RWPE2 (cell line): Measurements from ENCODE around the gene CTTN.

ENCODE experiments used
- ATAC-seq: fragments of 200-7000 bp; cut with Tn5 transposase; 3 replicates; pipeline ENCODE4 v1.9.1; 2021; ENCODE audit warnings: low read depth
- DNase-seq: peaks from one replicate; pipeline ENCODE4 v3.0.0-alpha.2; 2020; ENCODE audit warnings: low spot score
- H3K27ac ChIP-seq: fragments of 450-650 bp; 2 replicates; pipeline ENCODE4 v1.5.1; 2017; ENCODE audit warnings: mild to moderate bottlenecking; ENCODE audit not compliant: poor library complexity, severe bottlenecking
- H3K27me3 ChIP-seq: fragments of 250-450 bp; sonication (Bioruptor Pico); 2 replicates; pipeline ENCODE4 v1.5.1; 2021; ENCODE audit warnings: mild to moderate bottlenecking, moderate library complexity; ENCODE audit not compliant: insufficient read depth, poor library complexity, severe bottlenecking
- H3K36me3 ChIP-seq: fragments of 250-450 bp; sonication (Bioruptor Pico); 2 replicates; pipeline ENCODE4 v1.5.1; 2020; ENCODE audit warnings: low read depth, mild to moderate bottlenecking, moderate library complexity
- H3K4me1 ChIP-seq: fragments of 250-450 bp; sonication (Bioruptor Pico); 2 replicates; pipeline ENCODE4 v1.5.1; 2021; ENCODE audit warnings: mild to moderate bottlenecking, moderate library complexity; ENCODE audit not compliant: insufficient read depth, poor library complexity, severe bottlenecking
- H3K4me3 ChIP-seq: fragments of 250-450 bp; sonication (Bioruptor Pico); 2 replicates; pipeline ENCODE4 v1.5.1; 2021; ENCODE audit warnings: mild to moderate bottlenecking, moderate library complexity; ENCODE audit not compliant: severe bottlenecking
- H3K9me3 ChIP-seq: fragments of 250-450 bp; sonication (Bioruptor Pico); 2 replicates; pipeline ENCODE4 v1.5.1; 2021; ENCODE audit warnings: mild to moderate bottlenecking, moderate library complexity; ENCODE audit not compliant: severe bottlenecking
- TF ChIP-seq, protein P1 (sequence below): fragments of 450-650 bp; IDR thresholded peaks from one replicate; pipeline ENCODE4 v1.5.1; 2017; ENCODE audit warnings: mild to moderate bottlenecking, moderate library complexity; ENCODE audit not compliant: poor library complexity, severe bottlenecking

Gene CTTN

DNA sequence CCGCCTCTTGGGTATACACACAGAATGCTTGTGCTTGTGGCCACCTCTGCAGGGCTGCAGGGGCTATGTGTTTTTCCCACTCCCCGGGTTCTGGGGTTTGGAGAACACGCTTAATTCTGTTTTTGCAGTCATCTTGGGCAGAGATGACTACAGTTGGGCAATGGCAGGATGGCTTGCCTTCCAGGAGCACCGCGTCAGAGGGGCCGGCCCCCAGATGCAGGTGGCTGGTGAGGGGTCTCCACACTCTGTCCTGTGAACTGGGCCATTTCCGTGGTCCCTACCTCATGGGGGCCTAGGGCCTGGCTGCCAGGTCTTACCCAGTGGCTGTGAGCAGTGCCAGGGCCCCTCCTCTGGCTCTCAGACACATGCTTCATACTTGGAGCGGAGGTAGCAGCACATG lies 68.3 kb downstream of the CTTN start:
- TF ChIP-seq, protein P1, sequence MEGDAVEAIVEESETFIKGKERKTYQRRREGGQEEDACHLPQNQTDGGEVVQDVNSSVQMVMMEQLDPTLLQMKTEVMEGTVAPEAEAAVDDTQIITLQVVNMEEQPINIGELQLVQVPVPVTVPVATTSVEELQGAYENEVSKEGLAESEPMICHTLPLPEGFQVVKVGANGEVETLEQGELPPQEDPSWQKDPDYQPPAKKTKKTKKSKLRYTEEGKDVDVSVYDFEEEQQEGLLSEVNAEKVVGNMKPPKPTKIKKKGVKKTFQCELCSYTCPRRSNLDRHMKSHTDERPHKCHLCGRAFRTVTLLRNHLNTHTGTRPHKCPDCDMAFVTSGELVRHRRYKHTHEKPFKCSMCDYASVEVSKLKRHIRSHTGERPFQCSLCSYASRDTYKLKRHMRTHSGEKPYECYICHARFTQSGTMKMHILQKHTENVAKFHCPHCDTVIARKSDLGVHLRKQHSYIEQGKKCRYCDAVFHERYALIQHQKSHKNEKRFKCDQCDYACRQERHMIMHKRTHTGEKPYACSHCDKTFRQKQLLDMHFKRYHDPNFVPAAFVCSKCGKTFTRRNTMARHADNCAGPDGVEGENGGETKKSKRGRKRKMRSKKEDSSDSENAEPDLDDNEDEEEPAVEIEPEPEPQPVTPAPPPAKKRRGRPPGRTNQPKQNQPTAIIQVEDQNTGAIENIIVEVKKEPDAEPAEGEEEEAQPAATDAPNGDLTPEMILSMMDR: no peak
- no peak for ATAC-seq
- Histone ChIP-seq H3K27me3 (no peaks in the 10 kb centered on the region), H3K4me3 (no peak overlapping the region), H3K4me1 (no peaks in the 10 kb centered on the region), H3K36me3 (no peaks in the 10 kb centered on the region), H3K27ac (no peak overlapping the region), H3K9me3 (no peaks in the 10 kb centered on the region)
- no peak for DNase-seq

DNA sequence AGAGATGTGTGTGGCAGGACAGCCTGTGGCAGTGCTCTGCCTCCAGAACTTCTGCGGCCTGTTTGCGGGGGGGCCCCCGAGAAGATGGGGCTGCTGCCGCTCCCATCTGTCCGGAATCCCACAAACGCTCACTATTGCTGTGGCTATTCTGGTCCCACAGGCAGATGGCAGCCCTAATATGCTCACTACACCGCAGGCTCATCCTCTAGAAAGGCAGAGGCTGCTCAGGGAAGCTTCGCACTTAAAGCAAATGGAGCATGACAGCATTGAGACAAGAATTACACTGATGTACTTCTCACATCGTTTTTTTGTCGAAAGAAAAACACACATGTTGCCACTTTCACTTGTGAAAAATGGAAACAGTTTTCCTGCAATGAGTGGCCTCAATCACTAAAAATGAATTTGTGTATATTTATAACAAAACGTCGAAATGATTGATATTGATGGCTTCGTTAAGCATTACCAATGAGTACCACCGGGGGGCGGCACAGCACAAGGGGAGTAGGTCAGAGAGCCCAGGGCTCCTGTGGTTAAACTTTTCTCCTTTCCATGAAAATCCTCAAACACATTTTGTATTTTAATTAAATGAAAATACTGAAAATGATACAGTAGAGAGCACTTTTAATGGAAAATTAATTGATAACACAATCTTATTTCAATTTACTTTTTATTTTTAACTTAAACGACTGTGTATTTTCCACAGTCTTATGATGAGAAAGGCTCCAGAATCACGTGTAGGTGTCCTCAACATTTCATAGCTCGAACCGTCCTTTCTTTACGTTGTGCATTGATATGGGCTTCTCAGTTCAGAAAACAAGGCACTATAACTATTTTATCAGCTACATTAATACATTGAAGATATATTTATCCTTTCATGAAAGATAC lies 69.1 kb downstream of the CTTN start:
- DNase-seq: no peak
- TF ChIP-seq, protein P1: peak; percentile 94
- ATAC-seq: no peak; the same call in 2 of the 3 replicates
- Histone ChIP-seq H3K4me1 (no peaks in the 10 kb centered on the region), H3K9me3 (no peaks in the 10 kb centered on the region), H3K27me3 (no peaks in the 10 kb centered on the region), H3K4me3 (no peak overlapping the region), H3K36me3 (no peaks in the 10 kb centered on the region), H3K27ac (no peak overlapping the region)

DNA sequence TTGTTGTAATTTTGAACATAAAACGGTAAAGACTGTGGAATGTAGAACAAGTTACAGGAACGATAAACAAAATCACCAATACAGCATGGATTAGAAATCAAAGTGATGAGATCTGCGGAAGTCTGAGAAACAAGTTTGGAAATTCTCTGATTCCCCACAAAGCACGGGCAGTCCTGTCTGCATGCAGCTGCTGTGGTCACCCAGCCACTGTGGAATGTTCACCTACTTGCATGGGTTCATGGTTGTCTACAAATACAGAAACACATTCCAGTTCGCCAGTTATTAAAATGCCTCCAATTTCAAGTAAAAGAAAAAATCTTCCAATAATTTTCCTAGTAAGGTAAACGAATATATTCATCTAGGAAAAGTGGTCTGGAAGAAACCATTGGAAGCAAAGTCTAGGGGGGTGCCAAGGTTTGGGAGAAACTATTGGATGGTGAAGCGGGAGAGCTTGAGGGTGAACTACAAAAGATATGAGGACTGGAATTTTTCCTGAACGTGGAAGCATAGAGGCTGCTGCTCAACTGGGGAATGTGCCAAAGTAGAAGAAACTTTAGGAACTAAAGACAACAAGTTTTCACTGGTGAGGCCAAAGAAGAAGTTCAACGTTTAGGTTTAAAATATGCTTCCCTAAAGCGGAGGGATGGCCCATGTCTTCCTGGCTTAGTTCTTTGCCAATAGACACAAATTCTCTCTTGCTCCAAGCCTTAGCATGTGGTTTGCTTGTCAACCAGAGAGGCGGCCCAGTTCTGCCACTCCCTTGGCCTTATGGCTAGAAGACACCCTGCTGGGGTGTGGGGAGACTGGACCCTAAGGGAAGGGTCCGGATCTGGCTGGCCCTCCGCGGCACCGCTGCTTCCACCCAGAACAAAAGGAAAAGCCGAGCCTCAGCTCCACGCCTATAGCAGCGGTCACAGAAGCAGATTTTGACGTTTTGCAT lies 70.2 kb downstream of the CTTN start:
- ATAC-seq: no peak
- H3K4me1 ChIP-seq: no peaks in the 10 kb centered on the region
- no peak overlapping the region for H3K27ac ChIP-seq
- TF ChIP-seq, protein P1: no peak
- DNase-seq: no peak
- no peaks in the 10 kb centered on the region for H3K36me3 ChIP-seq
- no peak overlapping the region for H3K4me3 ChIP-seq
- no peaks in the 10 kb centered on the region for H3K9me3 ChIP-seq
- no peaks in the 10 kb centered on the region for H3K27me3 ChIP-seq

DNA sequence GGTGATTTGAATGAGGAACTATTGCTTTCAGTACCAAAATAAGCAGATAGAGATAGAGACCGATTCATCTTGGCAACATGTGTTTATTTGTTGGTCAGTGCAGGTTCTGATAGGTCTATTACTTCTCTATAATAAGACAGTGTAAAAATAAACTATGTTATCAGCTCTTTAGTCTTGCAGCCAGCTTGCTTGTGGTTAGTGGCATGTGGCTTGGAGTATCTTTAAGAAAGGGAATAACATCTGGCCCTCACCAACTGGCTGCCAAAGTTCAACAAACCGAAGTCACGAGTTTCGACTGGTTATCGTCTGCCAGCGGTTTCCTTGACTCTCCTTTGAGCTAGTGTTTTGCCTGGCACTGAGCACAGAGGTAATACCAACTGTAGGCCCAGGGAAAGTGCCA lies 71.8 kb downstream of the CTTN start:
- Histone ChIP-seq H3K4me1 (no peaks in the 10 kb centered on the region), H3K9me3 (no peaks in the 10 kb centered on the region)

More for the DNA sequence above, 71.8 kb downstream of the CTTN start:
- H3K27me3 ChIP-seq: no peaks in the 10 kb centered on the region
- TF ChIP-seq, protein P1: no peak
- no peak overlapping the region for H3K27ac ChIP-seq
- ATAC-seq (no peak), DNase-seq (no peak)
- H3K4me3 ChIP-seq: no peak overlapping the region
- H3K36me3 ChIP-seq: no peaks in the 10 kb centered on the region
